ENCODE results near the gene KRT75.
A peak's percentile ranks its signal among the peaks of the same experiment; 100 is the strongest.

Gene KRT75

GRCh38 chr12:52392465-52393007, 41.6 kb downstream of the KRT75 start:
- no peak for TF ChIP-seq CTCF (IDR thresholded peaks at IDR 0.05; ENCODE audit: low read depth, low read length)
- no peak overlapping the region for H3K4me3 ChIP-seq (ENCODE audit: low read depth, low read length)

- no peak for TF ChIP-seq CTCF (IDR thresholded peaks at IDR 0.05; ENCODE audit: low read depth, low read length)
- H3K4me3 ChIP-seq (ENCODE audit: low read depth, low read length): no peak overlapping the region
Measured at GRCh38 chr12:52391618-52392002, 42.6 kb downstream of the KRT75 start.

- no peak overlapping the region for H3K4me3 ChIP-seq (ENCODE audit: low read depth, low read length)
- peak; percentile 52; the same call in 1 of the 2 replicates for TF ChIP-seq CTCF (IDR thresholded peaks at IDR 0.05; ENCODE audit: low read depth, low read length)
Measured at GRCh38 chr12:52390739-52391617, 43.2 kb downstream of the KRT75 start.

- H3K4me3 ChIP-seq (ENCODE audit: low read depth, low read length): no peak overlapping the region
- TF ChIP-seq CTCF (IDR thresholded peaks at IDR 0.05; ENCODE audit: low read depth, low read length): no peak
Measured at GRCh38 chr12:52389313-52390207, 44.6 kb downstream of the KRT75 start.

GRCh38 chr12:52387859-52388258, 46.3 kb downstream of the KRT75 start:
- TF ChIP-seq CTCF (IDR thresholded peaks at IDR 0.05; ENCODE audit: low read depth, low read length): no peak
- H3K4me3 ChIP-seq (ENCODE audit: low read depth, low read length): no peak overlapping the region

- no peak for TF ChIP-seq CTCF (IDR thresholded peaks at IDR 0.05; ENCODE audit: low read depth, low read length)
- H3K4me3 ChIP-seq (ENCODE audit: low read depth, low read length): no peak within 1 kb of the TSS
Measured at GRCh38 chr12:52385226-52385702, 48.9 kb downstream of the KRT75 start, which contains the start of gene KRT84. Gene KRT84, minus strand, starts transcription at chr12:52385652. Its CDS starts 67 bp downstream, at chr12:52385585.
